ENCODE measurements around the gene GKN1.

The GKN1 gene

DNA sequence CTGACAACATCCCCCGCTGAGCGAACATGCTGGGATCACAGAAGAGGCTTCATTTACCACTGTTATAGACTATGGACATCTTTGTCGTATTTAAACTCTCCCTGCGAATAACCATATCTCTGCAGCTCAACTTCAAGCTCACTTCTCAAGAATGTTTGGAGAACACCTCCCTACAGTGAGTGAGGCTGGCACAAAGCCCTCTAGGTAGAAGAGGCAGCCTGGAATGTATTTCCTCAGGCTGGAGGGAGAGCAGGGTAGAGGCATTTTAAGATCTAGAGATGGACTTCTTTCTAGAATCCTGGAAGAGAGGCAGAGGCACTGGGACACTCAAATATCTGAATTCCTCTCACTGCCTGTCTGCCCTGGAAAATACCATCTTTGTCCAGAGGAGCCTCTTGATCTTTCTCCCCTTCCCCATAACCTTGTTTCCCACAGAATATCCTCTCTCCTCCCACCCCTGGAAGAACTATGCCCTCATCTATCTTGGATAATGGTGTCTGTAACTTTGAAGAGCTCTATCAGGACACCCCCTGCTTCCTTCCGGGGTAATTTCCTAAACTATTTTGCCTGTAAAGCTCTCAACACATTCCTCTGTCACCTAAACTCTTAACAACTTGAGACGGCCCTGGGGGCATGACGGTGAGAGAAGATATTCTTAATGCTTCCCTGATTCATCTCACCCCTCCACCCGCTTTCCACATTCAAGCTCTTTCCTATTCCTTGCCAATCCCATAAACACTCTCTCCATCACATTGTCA lies 36.2 kb downstream of the GKN1 start:
- FAIRE-seq: no peak

DNA sequence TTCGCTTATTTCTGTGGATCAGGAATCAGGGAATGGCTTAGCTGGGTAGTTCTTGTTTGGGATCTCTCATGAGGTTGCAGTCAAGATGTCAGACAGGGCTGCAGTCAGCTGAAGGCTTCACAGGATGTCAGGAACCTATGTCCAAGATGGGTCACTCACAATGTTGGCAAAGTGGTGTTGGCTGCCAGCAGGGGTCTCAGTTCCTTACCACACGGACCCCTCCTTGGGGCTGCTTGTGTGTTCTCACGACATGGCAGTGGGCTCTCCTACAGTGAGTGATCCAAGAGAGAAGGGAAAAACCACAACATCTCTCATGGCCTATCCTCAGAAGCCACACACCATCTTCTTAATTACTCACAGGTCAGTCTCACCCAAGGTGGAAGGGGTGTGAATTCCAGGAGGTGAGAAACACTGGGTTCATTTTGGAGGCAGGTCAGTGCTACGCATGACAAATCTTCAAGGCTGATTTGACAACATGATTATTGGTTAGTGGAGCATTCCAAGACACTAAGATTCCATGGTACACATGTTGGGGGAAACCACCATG lies 37.2 kb downstream of the GKN1 start:
- FAIRE-seq: no peak

DNA sequence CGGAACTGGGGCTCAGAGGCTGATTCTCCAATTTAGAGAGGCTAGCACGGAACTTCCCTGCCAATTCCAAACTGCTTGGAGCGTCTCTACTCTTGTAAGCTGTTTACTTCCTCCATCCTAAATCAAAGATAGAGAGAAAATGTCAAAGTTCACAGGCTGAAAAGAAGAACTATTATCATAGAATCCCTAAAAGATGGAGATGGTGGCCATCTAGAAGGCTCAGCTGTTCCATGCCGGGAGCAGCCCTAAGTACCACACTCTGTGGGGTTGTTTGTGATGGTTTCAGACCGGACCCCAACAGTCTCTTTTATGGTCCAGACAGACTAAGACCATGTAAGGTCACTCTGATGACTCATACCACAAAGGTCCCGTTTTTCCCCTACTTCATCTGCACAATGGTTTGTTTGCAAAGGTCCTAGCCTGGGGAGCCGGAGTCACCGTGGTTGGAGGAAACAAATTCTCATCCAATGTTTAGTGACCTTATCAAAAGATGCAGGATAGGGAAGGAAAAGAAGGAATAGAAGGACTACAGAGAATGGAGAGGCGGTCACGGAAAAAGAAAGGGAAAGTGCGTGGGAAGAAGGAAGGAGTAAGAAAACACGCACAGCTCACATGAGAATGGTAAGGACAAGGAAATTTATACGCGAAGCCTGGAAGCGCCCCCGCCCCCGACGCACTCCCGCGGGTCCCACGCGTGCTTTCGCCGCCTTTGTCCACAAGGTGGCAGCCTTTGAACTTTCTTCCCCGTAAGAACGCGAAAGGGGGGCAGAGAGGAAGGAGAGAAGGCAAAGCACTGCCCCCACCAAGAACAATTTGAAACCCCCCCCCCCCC lies 38.1 kb downstream of the GKN1 start:
- FAIRE-seq: no peak

DNA sequence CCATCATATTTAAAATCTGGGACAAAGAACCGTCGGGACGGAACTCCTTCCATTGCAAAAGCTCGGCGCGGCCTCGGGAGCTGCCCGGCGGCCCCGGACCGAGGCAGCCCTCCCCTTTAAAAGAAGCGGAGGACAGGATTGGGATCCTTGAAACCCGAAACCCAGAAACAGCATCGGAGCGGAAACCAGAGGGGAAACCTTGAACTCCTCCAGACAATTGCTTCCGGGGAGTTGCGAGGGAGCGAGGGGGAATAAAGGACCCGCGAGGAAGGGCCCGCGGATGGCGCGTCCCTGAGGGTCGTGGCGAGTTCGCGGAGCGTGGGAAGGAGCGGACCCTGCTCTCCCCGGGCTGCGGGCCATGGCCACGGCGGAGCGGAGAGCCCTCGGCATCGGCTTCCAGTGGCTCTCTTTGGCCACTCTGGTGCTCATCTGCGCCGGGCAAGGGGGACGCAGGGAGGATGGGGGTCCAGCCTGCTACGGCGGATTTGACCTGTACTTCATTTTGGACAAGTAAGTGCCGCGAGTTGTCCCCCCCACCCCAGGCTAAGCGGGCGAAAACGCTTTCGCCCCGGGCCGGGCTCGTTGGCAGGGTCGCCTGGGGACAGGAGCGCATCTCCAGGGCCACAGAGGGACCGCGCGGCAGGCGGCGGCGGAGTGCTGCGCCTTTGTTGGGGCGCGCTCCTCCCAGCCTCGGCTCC lies 38.9 kb downstream of the GKN1 start, which contains the start of gene ANTXR1:
ANTXR1 (plus strand) TSS at position 38 of the 698 bp plus-strand sequence; CDS start at position 359, 321 bp downstream.
- FAIRE-seq: no peak

DNA sequence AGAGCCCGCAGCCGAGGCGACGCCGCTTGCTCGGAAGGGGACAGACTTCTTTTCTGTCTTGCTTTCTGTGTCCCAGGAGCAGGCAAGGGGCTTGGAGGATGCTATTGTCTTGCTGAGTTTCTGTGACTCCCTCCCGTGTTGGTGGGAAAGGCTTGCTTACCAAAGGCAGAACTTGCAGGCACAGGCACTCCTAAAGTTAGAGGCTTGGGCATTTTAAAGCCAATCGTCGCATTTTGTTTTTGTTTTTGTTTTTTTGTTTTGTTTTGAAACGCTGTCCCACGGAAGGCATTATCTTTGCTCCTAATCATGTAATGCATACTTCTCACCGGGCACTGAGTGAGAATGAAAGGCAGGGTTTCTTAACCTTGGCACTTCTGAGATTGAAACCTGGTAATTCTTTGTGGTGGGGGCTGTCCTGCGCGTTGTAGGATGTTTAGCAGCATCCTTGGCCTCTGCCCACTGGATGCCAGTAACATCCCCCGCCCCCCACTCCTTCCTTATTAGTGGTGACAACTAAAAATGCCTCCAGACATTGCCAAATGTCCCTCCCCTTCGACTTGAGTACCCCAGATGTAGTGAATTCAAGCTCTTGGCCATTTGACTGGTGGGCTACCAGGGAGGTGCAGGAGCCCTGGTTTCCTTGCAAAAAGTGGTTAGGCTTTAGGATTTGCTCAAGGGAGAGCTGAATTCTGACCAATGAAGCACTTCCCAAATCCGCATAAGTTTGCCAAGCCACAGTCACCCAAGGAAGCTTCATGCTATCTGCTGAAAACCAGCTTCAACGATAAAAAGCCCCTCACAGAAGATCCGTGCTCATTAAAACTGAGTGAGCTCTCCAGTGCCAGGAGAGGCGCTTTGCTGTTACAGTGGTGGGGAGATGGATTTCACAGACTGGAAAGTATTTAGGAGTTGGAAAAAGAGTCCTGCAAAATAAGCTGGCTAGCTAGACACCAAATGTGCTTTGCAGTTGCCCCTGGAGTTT lies 39.7 kb downstream of the GKN1 start:
- no peak for FAIRE-seq

DNA sequence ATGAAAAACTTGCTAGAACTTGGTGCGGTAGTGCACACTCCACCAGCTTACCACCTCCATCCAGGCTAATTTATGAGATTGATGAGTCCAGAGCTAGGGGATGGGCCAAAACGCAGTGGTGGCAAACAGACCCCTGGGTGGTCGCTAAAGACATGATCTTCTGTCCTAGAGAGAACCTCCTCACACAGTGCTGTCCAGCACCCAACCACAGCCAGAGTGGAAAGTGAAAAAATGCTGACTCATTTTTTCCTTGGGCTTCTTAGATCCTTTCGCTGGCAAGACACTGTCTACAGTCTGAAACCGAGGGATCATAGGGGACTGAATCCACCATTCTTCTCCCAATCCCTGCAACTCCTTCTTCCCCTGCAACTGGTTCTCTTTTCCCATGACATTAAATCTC lies 42.6 kb downstream of the GKN1 start:
- no peak for FAIRE-seq

DNA sequence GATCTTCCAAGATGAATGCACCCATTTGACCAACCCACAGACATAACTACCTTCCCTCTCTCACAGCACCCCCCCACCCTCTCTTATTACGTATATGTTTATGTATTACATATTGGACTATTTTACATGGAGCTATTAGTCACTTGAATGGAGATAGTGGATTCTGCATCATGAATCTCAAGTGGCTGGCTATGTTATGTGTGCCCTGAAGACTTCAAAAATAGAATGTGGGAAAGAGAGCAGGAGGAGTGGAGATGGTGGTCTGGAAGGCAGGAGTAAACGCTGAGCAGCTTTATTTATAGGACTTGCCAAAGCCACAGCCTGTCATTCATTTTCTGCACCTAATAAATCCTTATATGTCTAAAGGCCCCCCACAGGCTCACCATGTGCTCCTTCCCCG lies 43.4 kb downstream of the GKN1 start:
- FAIRE-seq: no peak

DNA sequence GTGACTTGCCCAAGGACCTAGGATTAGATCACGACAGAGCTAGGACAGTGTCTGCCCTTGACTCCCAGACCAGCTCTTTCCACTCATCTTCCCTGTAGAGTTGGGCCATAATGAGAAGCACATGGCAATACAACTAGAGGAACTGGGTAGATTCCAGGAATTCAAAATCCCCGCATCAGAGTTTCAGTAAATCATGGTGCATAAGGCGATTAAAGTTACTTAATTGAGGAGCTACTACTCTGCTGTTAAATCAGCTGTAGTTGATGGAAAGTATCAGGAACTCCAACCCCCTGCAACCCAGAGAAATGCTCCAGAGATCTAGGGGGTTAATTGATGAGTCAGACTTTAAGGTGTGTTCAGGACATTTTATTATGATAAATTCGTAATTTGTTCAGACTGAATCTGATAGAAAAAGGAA lies 44.3 kb downstream of the GKN1 start:
- FAIRE-seq: no peak

DNA sequence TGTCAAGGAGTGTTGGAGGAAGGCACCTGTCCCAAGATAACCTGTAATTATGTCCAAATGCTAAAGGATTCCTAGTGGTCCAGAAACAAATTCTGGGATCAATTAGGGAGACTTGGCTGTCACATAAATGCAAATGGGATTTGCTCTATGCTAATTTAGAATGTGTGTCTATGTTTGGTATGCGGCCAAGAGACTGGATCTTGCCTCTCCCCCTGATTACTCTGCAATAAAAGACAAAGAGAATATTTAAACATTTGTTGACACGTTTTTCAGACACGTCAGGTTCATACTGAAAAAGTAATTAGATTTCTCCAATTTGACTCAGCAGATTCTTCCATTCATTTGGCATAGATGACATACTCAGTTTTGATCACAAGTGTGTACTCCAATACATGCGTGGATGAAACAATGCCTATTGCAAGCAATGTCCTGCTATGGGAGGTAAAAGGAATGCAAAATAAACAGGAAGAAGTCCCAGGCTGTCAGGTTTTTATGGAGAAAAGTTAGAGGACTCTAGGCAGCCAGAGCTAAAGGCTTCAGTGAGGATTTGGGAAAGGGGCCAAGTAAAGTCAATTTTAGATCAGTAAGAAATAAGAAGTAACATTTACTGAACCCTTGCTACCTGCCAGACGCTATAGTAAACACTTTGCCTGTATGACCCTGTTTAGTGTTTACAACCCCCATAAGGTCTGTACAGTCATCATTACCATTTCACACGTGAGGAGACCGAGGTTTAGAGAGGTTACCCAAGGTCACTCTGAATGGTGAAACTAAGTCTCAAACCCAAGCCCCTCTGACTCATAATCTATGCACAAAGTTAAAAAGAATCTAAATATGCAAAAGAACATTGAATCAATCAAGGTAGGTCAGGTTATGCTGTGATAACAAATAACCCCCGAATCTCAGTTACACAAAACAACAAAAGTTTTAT lies 46.3 kb downstream of the GKN1 start:
- FAIRE-seq: no peak

DNA sequence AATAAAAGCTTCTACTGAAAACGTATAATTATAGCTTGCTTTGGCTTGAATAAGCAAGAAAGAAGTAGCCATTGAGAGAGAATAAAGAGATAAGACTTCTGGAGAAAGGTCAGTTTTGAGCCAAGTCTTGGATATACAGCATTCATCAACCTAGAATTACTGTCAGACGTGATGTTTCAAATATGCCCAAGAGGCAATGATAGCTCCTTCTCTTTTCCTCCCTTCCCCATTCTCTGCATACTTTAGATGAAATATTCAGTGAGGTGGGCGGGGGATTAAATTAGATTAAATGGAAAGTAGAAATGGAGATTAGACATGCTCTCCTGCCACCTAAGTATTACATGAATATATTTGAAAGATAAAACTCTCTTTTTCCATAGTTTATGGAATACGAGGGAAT lies 47.3 kb downstream of the GKN1 start:
- no peak for FAIRE-seq

DNA sequence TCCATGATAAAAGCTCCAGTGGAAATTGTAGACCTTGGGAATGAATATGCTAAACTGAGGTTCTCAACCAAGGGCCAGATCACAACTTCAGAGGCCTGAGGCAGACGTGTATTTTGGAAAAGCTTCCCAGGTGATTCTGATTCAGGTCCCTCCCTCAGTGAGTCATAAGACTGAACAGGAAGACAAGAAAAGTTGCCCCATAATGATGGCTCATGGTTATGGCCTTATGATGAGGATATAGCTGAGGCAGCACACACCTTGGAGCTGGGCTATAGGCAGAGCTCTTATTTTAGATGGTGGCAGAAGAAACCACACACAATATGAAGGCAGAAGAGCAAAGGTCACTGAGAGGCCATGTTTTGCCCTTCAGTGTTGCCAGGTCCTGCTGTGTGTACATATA lies 48.1 kb downstream of the GKN1 start:
- FAIRE-seq: no peak

DNA sequence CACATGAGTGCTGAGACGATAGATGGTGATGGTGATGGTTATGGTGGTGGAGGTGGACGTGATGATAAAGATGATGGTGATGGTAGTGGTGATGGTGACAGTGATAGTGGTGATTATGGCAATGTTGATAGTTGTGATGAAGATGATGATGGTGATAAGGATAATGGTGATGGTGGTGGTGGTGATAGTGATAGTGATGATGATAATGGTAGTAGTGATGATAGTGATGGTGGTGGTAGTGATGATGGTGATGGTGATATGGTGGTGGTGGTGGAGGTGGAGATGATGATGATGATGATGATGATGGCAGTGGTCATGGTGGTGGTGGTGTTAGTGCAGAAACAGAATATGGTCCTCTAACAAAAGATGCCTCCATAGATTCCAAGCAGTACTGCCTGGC lies 48.8 kb downstream of the GKN1 start:
- FAIRE-seq: no peak

DNA sequence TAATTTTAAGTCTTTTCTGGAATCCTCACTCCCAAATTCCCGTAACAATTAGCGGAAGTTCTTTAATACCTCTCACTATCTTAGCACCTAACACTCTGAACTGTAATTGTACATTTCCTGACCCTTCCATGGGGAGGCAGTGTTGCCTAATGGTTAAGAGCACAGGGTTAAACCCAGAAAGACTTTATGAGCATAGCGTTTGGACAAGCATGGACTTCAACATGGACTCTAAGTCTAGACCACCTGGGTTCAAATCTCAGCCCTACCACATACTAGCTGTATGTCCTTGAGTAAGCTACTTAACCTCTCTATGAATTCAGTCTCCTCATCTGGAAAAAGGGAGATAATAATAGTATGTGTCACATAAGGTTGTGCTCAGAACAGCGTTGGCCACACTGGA lies 51.6 kb downstream of the GKN1 start:
- FAIRE-seq: no peak

DNA sequence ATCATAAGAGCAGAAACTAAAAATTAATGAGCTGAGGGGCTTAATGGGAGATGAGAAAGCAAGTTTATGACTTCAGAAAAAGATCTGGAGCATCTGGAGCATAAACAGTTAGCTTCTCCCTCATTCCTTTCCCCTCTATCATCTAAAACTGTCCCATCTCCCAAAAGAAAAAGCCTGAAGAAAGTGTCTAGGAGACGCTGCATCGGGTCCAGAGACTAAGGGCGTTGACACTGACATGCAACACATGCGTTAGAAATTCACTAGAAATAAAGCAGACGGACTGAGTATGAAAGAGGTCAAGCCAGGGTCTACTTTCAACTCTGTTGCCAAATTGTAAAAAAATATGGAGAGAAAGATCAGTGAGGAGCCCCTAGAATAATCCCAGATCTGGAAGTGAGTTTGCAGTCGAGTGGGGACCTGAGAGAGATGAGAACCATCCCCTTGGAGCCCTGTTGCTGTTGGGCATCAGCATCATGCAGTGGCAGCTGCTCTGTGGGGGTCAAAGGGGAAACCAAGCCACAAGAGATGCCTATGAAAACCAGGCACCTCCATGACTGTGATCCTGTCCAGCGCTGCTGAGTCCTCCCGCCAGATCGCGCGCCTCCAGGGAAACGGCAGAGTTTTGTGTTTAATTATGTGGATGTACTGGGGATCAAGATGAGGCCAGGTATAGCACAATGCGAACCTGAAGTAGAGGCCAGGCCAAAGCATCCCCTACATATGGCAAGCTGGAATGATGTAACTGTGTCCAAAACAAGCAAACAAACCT lies 52.4 kb downstream of the GKN1 start:
- no peak for FAIRE-seq

All from TTC549 (cell line).